ENCODE measurements around the gene STUB1.

Gene STUB1

DNA sequence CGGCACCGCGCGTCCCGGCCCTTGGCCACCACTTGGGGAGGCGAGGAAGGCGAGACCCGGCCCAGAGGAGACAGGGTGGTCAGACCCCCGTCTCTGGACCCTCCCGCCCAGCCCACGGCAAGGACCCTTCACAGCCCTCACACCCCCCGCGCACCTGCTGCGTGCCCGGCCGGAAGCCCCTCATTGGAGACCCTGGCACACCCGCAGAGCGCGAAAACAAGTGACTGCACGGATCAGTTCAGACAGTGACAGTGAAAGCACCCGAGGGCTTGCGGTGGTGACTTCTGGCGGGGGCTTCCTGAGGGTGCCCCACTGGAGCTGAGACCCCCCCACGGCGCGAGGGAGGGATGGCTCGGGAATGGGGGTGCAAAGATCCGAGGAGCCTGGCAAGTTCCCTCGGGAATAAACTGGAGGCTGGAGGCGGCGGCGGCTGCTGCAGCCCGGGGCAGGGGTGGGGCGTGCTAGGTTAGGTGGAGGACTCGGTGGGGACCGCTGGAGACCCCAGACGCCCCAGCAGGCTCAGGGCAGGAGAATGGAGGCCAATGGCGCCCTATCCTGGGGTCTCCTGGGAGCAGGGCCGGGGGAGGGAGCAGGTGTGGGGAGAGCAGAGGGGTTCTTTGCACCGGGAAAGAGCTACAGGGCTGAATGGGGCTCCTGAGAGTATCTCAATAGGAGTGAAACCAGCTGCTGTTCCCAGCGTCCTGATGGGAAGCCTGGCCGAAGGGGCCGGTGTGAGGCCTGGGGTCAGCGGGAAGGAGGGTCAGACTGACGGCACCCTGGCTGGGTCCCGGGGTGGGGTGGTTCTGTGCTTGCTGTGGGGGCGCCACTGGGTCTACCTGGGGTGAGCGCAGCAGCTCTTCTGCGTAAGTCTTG, 26.2 kb downstream of the STUB1 start:
- DNase-seq (ENCODE audit: low read depth in 1 of 2, low spot score in 1 of 2): no peak
- Histone ChIP-seq H3K27me3 (ENCODE audit: insufficient read depth, poor library complexity, severe bottlenecking) (peaks cover 70% of the 10 kb centered on the region), H3K27ac (replicated peaks) (no peak overlapping the region), H3K4me3 (replicated peaks; ENCODE audit: insufficient read depth, low read length) (no peak overlapping the region)
- TF ChIP-seq SPI1 (IDR thresholded peaks at IDR 0.05; ENCODE audit: borderline replicate concordance, low read depth) (no peak), GABPA (IDR thresholded peaks at IDR 0.05; ENCODE audit: low read depth) (no peak), POLR2AphosphoS5 (IDR thresholded peaks at IDR 0.05; ENCODE audit: low read depth) (no peak)
- TF ChIP-seq, protein P1, sequence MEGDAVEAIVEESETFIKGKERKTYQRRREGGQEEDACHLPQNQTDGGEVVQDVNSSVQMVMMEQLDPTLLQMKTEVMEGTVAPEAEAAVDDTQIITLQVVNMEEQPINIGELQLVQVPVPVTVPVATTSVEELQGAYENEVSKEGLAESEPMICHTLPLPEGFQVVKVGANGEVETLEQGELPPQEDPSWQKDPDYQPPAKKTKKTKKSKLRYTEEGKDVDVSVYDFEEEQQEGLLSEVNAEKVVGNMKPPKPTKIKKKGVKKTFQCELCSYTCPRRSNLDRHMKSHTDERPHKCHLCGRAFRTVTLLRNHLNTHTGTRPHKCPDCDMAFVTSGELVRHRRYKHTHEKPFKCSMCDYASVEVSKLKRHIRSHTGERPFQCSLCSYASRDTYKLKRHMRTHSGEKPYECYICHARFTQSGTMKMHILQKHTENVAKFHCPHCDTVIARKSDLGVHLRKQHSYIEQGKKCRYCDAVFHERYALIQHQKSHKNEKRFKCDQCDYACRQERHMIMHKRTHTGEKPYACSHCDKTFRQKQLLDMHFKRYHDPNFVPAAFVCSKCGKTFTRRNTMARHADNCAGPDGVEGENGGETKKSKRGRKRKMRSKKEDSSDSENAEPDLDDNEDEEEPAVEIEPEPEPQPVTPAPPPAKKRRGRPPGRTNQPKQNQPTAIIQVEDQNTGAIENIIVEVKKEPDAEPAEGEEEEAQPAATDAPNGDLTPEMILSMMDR (IDR thresholded peaks at IDR 0.05; ENCODE audit: insufficient read depth, low read length): no peak
- TF ChIP-seq, protein P2, sequence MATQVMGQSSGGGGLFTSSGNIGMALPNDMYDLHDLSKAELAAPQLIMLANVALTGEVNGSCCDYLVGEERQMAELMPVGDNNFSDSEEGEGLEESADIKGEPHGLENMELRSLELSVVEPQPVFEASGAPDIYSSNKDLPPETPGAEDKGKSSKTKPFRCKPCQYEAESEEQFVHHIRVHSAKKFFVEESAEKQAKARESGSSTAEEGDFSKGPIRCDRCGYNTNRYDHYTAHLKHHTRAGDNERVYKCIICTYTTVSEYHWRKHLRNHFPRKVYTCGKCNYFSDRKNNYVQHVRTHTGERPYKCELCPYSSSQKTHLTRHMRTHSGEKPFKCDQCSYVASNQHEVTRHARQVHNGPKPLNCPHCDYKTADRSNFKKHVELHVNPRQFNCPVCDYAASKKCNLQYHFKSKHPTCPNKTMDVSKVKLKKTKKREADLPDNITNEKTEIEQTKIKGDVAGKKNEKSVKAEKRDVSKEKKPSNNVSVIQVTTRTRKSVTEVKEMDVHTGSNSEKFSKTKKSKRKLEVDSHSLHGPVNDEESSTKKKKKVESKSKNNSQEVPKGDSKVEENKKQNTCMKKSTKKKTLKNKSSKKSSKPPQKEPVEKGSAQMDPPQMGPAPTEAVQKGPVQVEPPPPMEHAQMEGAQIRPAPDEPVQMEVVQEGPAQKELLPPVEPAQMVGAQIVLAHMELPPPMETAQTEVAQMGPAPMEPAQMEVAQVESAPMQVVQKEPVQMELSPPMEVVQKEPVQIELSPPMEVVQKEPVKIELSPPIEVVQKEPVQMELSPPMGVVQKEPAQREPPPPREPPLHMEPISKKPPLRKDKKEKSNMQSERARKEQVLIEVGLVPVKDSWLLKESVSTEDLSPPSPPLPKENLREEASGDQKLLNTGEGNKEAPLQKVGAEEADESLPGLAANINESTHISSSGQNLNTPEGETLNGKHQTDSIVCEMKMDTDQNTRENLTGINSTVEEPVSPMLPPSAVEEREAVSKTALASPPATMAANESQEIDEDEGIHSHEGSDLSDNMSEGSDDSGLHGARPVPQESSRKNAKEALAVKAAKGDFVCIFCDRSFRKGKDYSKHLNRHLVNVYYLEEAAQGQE (IDR thresholded peaks at IDR 0.05; ENCODE audit: insufficient replicate concordance, low read depth): no peak

DNA sequence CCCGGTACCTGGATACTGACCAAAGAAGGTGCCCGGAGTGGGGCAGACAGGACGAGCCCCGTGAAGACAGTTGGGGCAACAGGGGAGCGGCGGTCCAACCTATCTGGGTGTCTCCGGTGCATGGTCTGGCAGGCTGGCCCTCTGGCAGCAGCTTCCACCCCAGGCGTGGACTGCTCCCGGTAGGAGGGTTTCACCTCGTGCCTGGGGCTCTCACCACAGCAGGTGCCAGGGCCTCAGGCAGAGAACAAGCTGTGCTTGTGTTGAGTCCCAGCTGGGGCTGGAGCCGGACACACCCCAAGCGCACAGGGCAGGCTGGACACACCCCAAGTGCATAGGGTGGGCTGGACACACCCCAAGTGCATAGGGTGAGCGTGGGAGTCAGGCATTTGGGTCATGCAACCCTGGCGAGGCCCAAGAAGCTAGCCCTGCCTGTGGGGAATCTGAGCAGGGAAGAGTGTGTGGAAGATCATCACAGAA, 26.9 kb downstream of the STUB1 start:
- H3K27ac ChIP-seq (replicated peaks): no peak overlapping the region
- H3K27me3 ChIP-seq (ENCODE audit: insufficient read depth, poor library complexity, severe bottlenecking): peaks cover 65% of the 10 kb centered on the region
- TF ChIP-seq POLR2AphosphoS5 (IDR thresholded peaks at IDR 0.05; ENCODE audit: low read depth): no peak
- TF ChIP-seq, protein P2 (IDR thresholded peaks at IDR 0.05; ENCODE audit: insufficient replicate concordance, low read depth): no peak
- TF ChIP-seq GABPA (IDR thresholded peaks at IDR 0.05; ENCODE audit: low read depth): no peak
- no peak for TF ChIP-seq SPI1 (IDR thresholded peaks at IDR 0.05; ENCODE audit: borderline replicate concordance, low read depth)
- H3K4me3 ChIP-seq (replicated peaks; ENCODE audit: insufficient read depth, low read length): no peak overlapping the region
- no peak for DNase-seq (ENCODE audit: low read depth in 1 of 2, low spot score in 1 of 2)

DNA sequence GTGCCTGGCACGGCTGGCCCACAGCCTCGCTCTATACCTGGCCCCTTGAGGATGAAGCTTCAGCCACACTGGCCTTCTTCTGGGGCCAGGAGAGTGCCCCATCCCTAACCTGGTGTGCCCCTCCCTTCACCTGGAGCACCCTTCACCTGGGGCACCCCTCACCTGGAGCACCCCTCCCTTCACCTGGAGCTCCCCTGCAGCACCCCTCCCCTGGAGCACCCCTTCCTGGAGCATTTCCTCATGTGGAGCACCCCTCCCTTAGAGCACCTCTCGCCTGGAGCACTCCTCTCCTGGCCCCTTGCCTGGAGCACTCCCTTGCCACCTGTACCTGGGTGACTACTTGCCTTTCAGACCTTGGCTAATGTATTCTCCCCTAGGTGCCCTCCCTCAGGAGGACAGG, 27.8 kb downstream of the STUB1 start:
- Histone ChIP-seq H3K4me3 (replicated peaks; ENCODE audit: insufficient read depth, low read length) (no peak overlapping the region), H3K27ac (replicated peaks) (no peak overlapping the region), H3K27me3 (ENCODE audit: insufficient read depth, poor library complexity, severe bottlenecking) (peaks cover 61% of the 10 kb centered on the region)
- TF ChIP-seq, protein P1 (IDR thresholded peaks at IDR 0.05; ENCODE audit: insufficient read depth, low read length): no peak
- TF ChIP-seq POLR2AphosphoS5 (IDR thresholded peaks at IDR 0.05; ENCODE audit: low read depth) (no peak), SPI1 (IDR thresholded peaks at IDR 0.05; ENCODE audit: borderline replicate concordance, low read depth) (no peak), GABPA (IDR thresholded peaks at IDR 0.05; ENCODE audit: low read depth) (no peak)
- TF ChIP-seq, protein P2 (IDR thresholded peaks at IDR 0.05; ENCODE audit: insufficient replicate concordance, low read depth): no peak
- no peak for DNase-seq (ENCODE audit: low read depth in 1 of 2, low spot score in 1 of 2)
